ENCODE data around the gene KIF6.

- TF ChIP-seq, protein P1, sequence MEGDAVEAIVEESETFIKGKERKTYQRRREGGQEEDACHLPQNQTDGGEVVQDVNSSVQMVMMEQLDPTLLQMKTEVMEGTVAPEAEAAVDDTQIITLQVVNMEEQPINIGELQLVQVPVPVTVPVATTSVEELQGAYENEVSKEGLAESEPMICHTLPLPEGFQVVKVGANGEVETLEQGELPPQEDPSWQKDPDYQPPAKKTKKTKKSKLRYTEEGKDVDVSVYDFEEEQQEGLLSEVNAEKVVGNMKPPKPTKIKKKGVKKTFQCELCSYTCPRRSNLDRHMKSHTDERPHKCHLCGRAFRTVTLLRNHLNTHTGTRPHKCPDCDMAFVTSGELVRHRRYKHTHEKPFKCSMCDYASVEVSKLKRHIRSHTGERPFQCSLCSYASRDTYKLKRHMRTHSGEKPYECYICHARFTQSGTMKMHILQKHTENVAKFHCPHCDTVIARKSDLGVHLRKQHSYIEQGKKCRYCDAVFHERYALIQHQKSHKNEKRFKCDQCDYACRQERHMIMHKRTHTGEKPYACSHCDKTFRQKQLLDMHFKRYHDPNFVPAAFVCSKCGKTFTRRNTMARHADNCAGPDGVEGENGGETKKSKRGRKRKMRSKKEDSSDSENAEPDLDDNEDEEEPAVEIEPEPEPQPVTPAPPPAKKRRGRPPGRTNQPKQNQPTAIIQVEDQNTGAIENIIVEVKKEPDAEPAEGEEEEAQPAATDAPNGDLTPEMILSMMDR (IDR thresholded peaks at IDR 0.05), result no peak
- TF ChIP-seq EP300 (IDR thresholded peaks at IDR 0.05; ENCODE audit: low read depth), result no peak
- TF ChIP-seq POLR2A (IDR thresholded peaks at IDR 0.05), result no peak
- no peak for TF ChIP-seq POLR2AphosphoS5 (IDR thresholded peaks at IDR 0.05)
Measured at GRCh38 chr6:39770446-39770845, 45.2 kb upstream of the KIF6 start.
